Thyroid gland (tissue), 4 donors: Measurements from ENCODE around the gene RAPGEF4. TPM values are rescaled to one million over a fixed set of nuclear protein-coding genes. Genes with fewer than 3 reads are reported as not detected.
A peak's percentile ranks its signal among the peaks of the same experiment; 100 is the strongest.

Experiments used
- DNase-seq, 2 donors: peaks; one replicate each; pipeline ENCODE4 v3.0.0-alpha.2; 2019
- H3K27ac ChIP-seq, 3 donors: fragments of 200-600 bp; sonication (generic); 1 replicate in 2 of 3; 2 replicates in 1 of 3; pipeline ENCODE4 v1.5.1; 2016 to 2019; ENCODE audit warnings: mild to moderate bottlenecking in 1 of 3, moderate library complexity in 1 of 3
- H3K27me3 ChIP-seq: fragments of 200-600 bp; sonication (generic); one replicate; pipeline ENCODE4 v1.5.1; 2019
- H3K36me3 ChIP-seq, 2 donors: fragments of 200-600 bp; sonication (generic); one replicate each; pipeline ENCODE4 v1.5.1; 2016 to 2019
- H3K4me1 ChIP-seq, 2 donors: fragments of 200-600 bp; sonication (generic); one replicate each; pipeline ENCODE4 v1.5.1; 2017 to 2019
- H3K4me3 ChIP-seq, 3 donors: fragments of 200-600 bp; sonication (generic); replicated peaks in 1 of 3; 1 replicate in 2 of 3; 2 replicates in 1 of 3; pipeline ENCODE4 v1.5.1; 2016; ENCODE audit warnings: mild to moderate bottlenecking in 1 of 3
- H3K9me3 ChIP-seq: fragments of 200-600 bp; sonication (generic); one replicate; pipeline ENCODE4 v1.5.1; 2017
- CTCF ChIP-seq, 6 experiments: fragments of 200-600 bp in 3 of 6; fragments of 450-650 bp in 3 of 6; sonication (generic) in 3 of 6; IDR thresholded peaks; one replicate each; pipeline ENCODE4 v1.5.1; 2016 to 2019; ENCODE audit warnings: antibody characterized with exemption in 6 of 6, mild to moderate bottlenecking in 2 of 6, inconsistent platforms in 1 of 6, moderate library complexity in 1 of 6
- POLR2A ChIP-seq, 2 donors: fragments of 450-650 bp; IDR thresholded peaks; one replicate each; pipeline ENCODE4 v1.6.1; 2017; ENCODE audit warnings: antibody characterized with exemption in 2 of 2, mild to moderate bottlenecking in 2 of 2, moderate library complexity in 1 of 2
- WGBS, 2 donors: methylation state at CpG; one replicate each; pipeline ENCODE4 v1.1.5; 2017; 5-methylcytosine and 5-hydroxymethylcytosine counted together
- intact Hi-C: fragments of 100-400 bp; cut with DNase I; formaldehyde crosslinking; loops from one replicate; pipeline ENCODE4 v1.15.1; 2023
- total RNA-seq, 4 donors: library from RNA; depleted of rRNA; stranded (reverse); fragments of >200 nt; gene quantifications; one replicate each; pipeline ENCODE4 v1.2.3, GENCODE V29; 2016

Gene RAPGEF4
- total RNA-seq, 4 donors from 2014 or later, result 7.9 to 19.6 (median 12.1) TPM

- WGBS, 2 donors, result 94% methylated on average over 4 of the region's 4 CpGs
- no peaks in the 10 kb centered on the region for H3K36me3 ChIP-seq
- intact Hi-C loops, result no loop called here
- H3K4me3 ChIP-seq, result no peak overlapping the region
- no peak overlapping the region for H3K27ac ChIP-seq
- TF ChIP-seq CTCF (IDR thresholded peaks at IDR 0.05) (no peak), POLR2A (IDR thresholded peaks at IDR 0.05) (no peak)
- peaks cover 15 to 20% of the 10 kb centered on the region in 2 donors for H3K4me1 ChIP-seq
- H3K27me3 ChIP-seq, result no peaks in the 10 kb centered on the region
- no peak for DNase-seq
- H3K9me3 ChIP-seq, result no peaks in the 10 kb centered on the region
These were observed 188.5 kb downstream of the RAPGEF4 start for GRCh38 chr2:172924097-172924660.

GRCh38 chr2:172925600-172925999 lies 190.0 kb downstream of the RAPGEF4 start:
- Histone ChIP-seq H3K27me3 (no peaks in the 10 kb centered on the region), H3K4me3 (no peak overlapping the region), H3K36me3 (no peaks in the 10 kb centered on the region), H3K4me1 (peaks cover 15 to 20% of the 10 kb centered on the region in 2 donors), H3K9me3 (no peaks in the 10 kb centered on the region), H3K27ac (no peak overlapping the region)
- no peak for TF ChIP-seq POLR2A (IDR thresholded peaks at IDR 0.05)
- no peak for TF ChIP-seq CTCF (IDR thresholded peaks at IDR 0.05)
- no peak for DNase-seq
- 89 to 99% methylated on average over 2 of the region's 2 CpGs for WGBS, 2 donors
- intact Hi-C loops, result no loop called here

- intact Hi-C loops, result no loop called here
- DNase-seq, result peak in 1 of 2 donors; percentile 7
- peak overlapping the region in 2 of 3 donors; percentile 43 to 54 for H3K27ac ChIP-seq
- no peaks in the 10 kb centered on the region for H3K9me3 ChIP-seq
- no peak overlapping the region for H3K4me3 ChIP-seq
- TF ChIP-seq POLR2A (IDR thresholded peaks at IDR 0.05), result no peak
- no peak for TF ChIP-seq CTCF (IDR thresholded peaks at IDR 0.05)
- H3K36me3 ChIP-seq, result no peaks in the 10 kb centered on the region
- WGBS, 2 donors, result 89 to 98% methylated on average over 7 of the region's 7 CpGs
- H3K4me1 ChIP-seq, result peaks cover 20 to 21% of the 10 kb centered on the region in 2 donors
- no peaks in the 10 kb centered on the region for H3K27me3 ChIP-seq
These were observed 191.4 kb downstream of the RAPGEF4 start for GRCh38 chr2:172926785-172927640.

GRCh38 chr2:172927641-172928357 lies 192.2 kb downstream of the RAPGEF4 start:
- Histone ChIP-seq H3K27ac (peak overlapping the region; percentile 1 to 54 (median 43)), H3K4me3 (no peak overlapping the region), H3K4me1 (peaks cover 14 to 20% of the 10 kb centered on the region in 2 donors), H3K27me3 (no peaks in the 10 kb centered on the region), H3K9me3 (no peaks in the 10 kb centered on the region), H3K36me3 (no peaks in the 10 kb centered on the region)
- peak; percentile 27 to 35 for DNase-seq
- no peak for TF ChIP-seq POLR2A (IDR thresholded peaks at IDR 0.05)
- TF ChIP-seq CTCF (IDR thresholded peaks at IDR 0.05), result no peak
- WGBS, 2 donors, result 34 to 39% methylated on average over 8 of the region's 8 CpGs
- intact Hi-C loops, result no loop called here
